H1 (cell line): ENCODE data around the gene GRK3. TPM values are rescaled to one million over a fixed set of nuclear protein-coding genes. Genes with fewer than 3 reads are reported as not detected.

Source experiments
- CTBP2 ChIP-seq: IDR thresholded peaks from 2 replicates; pipeline ENCODE4 v1.7.0; 2011; ENCODE audit warnings: borderline replicate concordance, mild to moderate bottlenecking, moderate library complexity, mixed read lengths, low read length; ENCODE audit not compliant: insufficient read depth, insufficient read length
- polyA plus RNA-seq, 7 experiments: library from polyadenylated mRNA; depleted of rRNA in 3 of 7; stranded (reverse) in 5 of 7; unstranded in 2 of 7; fragments of >200 nt in 5 of 7; fragments of 200-250 nt in 2 of 7; gene quantifications; 1 replicate in 5 of 7; 2 replicates in 1 of 7; 4 replicates in 1 of 7; pipeline versions ENCODE4 v1.2.1 to v1.2.3, GENCODE V29; 2011 to 2013; ENCODE audit warnings: missing spikeins in 2 of 7, mixed read lengths in 2 of 7
- total RNA-seq: library from RNA; stranded (reverse); fragmentation: NEBNext Ultra II Directional; extraction: Animal tissue kit (Norgen Biotek cat#: 25700); gene quantifications from 2 replicates; pipeline ENCODE4 v1.2.1, GENCODE V29; 2021

GRK3 gene
- total and polyA plus RNA-seq, 2 of the 8 experiments (the other 6 are each of a cell fraction or from before 2014, with no cell fraction given) = 7.5 to 35.3 TPM

DNA sequence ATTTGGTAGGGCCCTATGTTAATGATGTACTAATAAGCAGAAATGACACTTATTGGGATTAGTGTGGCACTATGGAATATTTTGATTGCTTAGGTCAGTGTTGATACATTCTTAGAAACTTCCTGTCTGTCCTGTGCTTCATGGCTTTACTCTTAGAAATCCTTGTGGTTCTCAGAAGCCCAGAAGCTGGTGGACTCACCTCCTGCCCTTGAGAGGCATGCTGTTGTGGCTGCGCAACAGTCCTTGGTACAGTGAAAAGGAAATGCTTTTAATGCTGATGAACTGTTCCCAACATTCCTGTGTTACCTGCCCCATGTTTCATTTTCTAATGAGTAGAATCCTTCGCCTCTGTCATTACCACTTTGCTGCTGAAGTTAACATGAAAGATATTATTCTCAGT, 125.2 kb downstream of the GRK3 start (continued):
- TF ChIP-seq CTBP2 = no peak
